Activated T-helper 1 cell treated with anti-CD3 and anti-CD28 coated beads, Interleukin-12 subunit alpha, Interleukin-12 subunit beta, Interleukin-2, Interleukin-4 antibody, amounts not matched to agents 30 ng/mL and 10 ng/mL and 1 ng/mL, durations not matched to agents 14 hours and 24 hours and 36 hours (primary cell): Measurements from ENCODE around the gene RNLS. TPM values are rescaled to one million over a fixed set of nuclear protein-coding genes. Genes with fewer than 3 reads are reported as not detected.
"Not testable (repeated sequence)": the region's sequence is repeated elsewhere in the genome, so short reads cannot be mapped to it uniquely, and the experiment has no call there.

ENCODE experiments used
- DNase-seq: peaks from one replicate; pipeline ENCODE4 v3.0.0; 2021; ENCODE audit warnings: low spot score
- H3K27ac Mint-ChIP-seq: one replicate; pipeline ENCODE4 v1.8.0; 2021; ENCODE audit warnings: mild to moderate bottlenecking, mixed read lengths
- H3K27me3 Mint-ChIP-seq: one replicate; pipeline ENCODE4 v1.8.0; 2022; ENCODE audit warnings: mild to moderate bottlenecking, moderate library complexity, mixed read lengths; ENCODE audit not compliant: insufficient read depth
- H3K36me3 Mint-ChIP-seq: one replicate; pipeline ENCODE4 v1.8.0; 2021; ENCODE audit warnings: low read depth, mixed read lengths
- H3K4me1 Mint-ChIP-seq: one replicate; pipeline ENCODE4 v1.8.0; 2021; ENCODE audit warnings: low read depth, mixed read lengths
- H3K4me3 Mint-ChIP-seq: one replicate; pipeline ENCODE4 v1.8.0; 2021; ENCODE audit warnings: mild to moderate bottlenecking, moderate library complexity, mixed read lengths
- H3K9me3 Mint-ChIP-seq: one replicate; pipeline ENCODE4 v1.8.0; 2021; ENCODE audit warnings: mixed read lengths
- intact Hi-C: fragments of 100-400 bp; cut with micrococcal nuclease; formaldehyde crosslinking; loops from one replicate; pipeline ENCODE4 v1.15.1; 2024
- total RNA-seq: library from RNA; stranded (reverse); gene quantifications from 2 replicates; pipeline ENCODE4 v1.2.3, GENCODE V29; 2022

RNLS gene
- total RNA-seq, 1 donor from 2014 or later = 2.0 TPM

- Mint-ChIP-seq H3K4me3 (no peak overlapping the region), H3K4me1 (no peaks in the 10 kb centered on the region), H3K36me3 (peaks cover 5% of the 10 kb centered on the region), H3K27me3 (no peaks in the 10 kb centered on the region), H3K27ac (no peak overlapping the region), H3K9me3 (peaks cover 6% of the 10 kb centered on the region)
- intact Hi-C loops = no loop called here
- DNase-seq = no peak
Observed at GRCh38 chr10:88374392-88375175, 208.5 kb downstream of the RNLS start.

- Mint-ChIP-seq H3K4me1 (no peaks in the 10 kb centered on the region), H3K4me3 (no peak overlapping the region), H3K36me3 (peaks cover 4% of the 10 kb centered on the region), H3K27me3 (no peaks in the 10 kb centered on the region), H3K9me3 (no peaks in the 10 kb centered on the region), H3K27ac (no peak overlapping the region)
- DNase-seq = no peak
- intact Hi-C loops = no loop called here
Observed at GRCh38 chr10:88372881-88373592, 210.1 kb downstream of the RNLS start.

GRCh38 chr10:88372051-88372715, 210.9 kb downstream of the RNLS start:
- no peak overlapping the region for H3K27ac Mint-ChIP-seq

GRCh38 chr10:88370713-88371112, 212.4 kb downstream of the RNLS start:
- Mint-ChIP-seq H3K27me3 (no peaks in the 10 kb centered on the region), H3K27ac (no peak overlapping the region), H3K4me1 (no peaks in the 10 kb centered on the region), H3K9me3 (peaks cover 4% of the 10 kb centered on the region), H3K36me3 (peaks cover 4% of the 10 kb centered on the region), H3K4me3 (no peak overlapping the region)
- DNase-seq = no peak
- intact Hi-C loops = no loop called here

More at GRCh38 chr10:88372051-88372715, 210.9 kb downstream of the RNLS start:
- intact Hi-C loops = no loop called here
- Mint-ChIP-seq H3K36me3 (peaks cover 4% of the 10 kb centered on the region), H3K27me3 (no peaks in the 10 kb centered on the region), H3K4me1 (no peaks in the 10 kb centered on the region), H3K9me3 (peaks cover 4% of the 10 kb centered on the region), H3K4me3 (no peak overlapping the region)
- no peak for DNase-seq

- no peak for DNase-seq
- H3K4me1 Mint-ChIP-seq = no peaks in the 10 kb centered on the region
- intact Hi-C loops = no loop called here
- peaks cover 4% of the 10 kb centered on the region for H3K9me3 Mint-ChIP-seq
- peaks cover 2% of the 10 kb centered on the region for H3K27me3 Mint-ChIP-seq
- no peaks in the 10 kb centered on the region for H3K36me3 Mint-ChIP-seq
- H3K4me3 Mint-ChIP-seq = no peak overlapping the region
- no peak overlapping the region for H3K27ac Mint-ChIP-seq
Observed at GRCh38 chr10:88366772-88367171, 216.3 kb downstream of the RNLS start.

- no peak for DNase-seq
- Mint-ChIP-seq H3K9me3 (peaks cover 6% of the 10 kb centered on the region), H3K4me3 (no peak overlapping the region), H3K36me3 (peaks cover 5% of the 10 kb centered on the region), H3K27ac (no peak overlapping the region), H3K27me3 (peaks cover 2% of the 10 kb centered on the region), H3K4me1 (no peaks in the 10 kb centered on the region)
- intact Hi-C loops = no loop called here
Observed at GRCh38 chr10:88361995-88362807, 220.9 kb downstream of the RNLS start.

- intact Hi-C loops = no loop called here
- no peak overlapping the region for H3K27ac Mint-ChIP-seq
- DNase-seq = no peak
- H3K4me1 Mint-ChIP-seq = no peaks in the 10 kb centered on the region
- peaks cover 5% of the 10 kb centered on the region for H3K36me3 Mint-ChIP-seq
- H3K27me3 Mint-ChIP-seq = peaks cover 2% of the 10 kb centered on the region
- peaks cover 6% of the 10 kb centered on the region for H3K9me3 Mint-ChIP-seq
- H3K4me3 Mint-ChIP-seq = no peak overlapping the region
Observed at GRCh38 chr10:88361494-88361893, 221.6 kb downstream of the RNLS start.

GRCh38 chr10:88355750-88356149, 227.4 kb downstream of the RNLS start:
- not testable (repeated sequence) for H3K4me1 Mint-ChIP-seq

GRCh38 chr10:88347597-88348304, 235.4 kb downstream of the RNLS start:
- Mint-ChIP-seq H3K27ac (no peak overlapping the region), H3K36me3 (no peaks in the 10 kb centered on the region), H3K27me3 (peaks cover 5% of the 10 kb centered on the region), H3K9me3 (peaks cover 2% of the 10 kb centered on the region), H3K4me1 (no peaks in the 10 kb centered on the region), H3K4me3 (no peak overlapping the region)
- no peak for DNase-seq
- intact Hi-C loops = no loop called here

More at GRCh38 chr10:88355750-88356149, 227.4 kb downstream of the RNLS start:
- H3K27ac Mint-ChIP-seq, H3K27me3 Mint-ChIP-seq, H3K36me3 Mint-ChIP-seq, DNase-seq, intact Hi-C loops, H3K4me3 Mint-ChIP-seq: not testable (repeated sequence)
- H3K9me3 Mint-ChIP-seq = peaks cover 30% of the 10 kb centered on the region

- H3K36me3 Mint-ChIP-seq = peaks cover 2% of the 10 kb centered on the region
- H3K4me1 Mint-ChIP-seq = no peaks in the 10 kb centered on the region
- intact Hi-C loops = no loop called here
- H3K27ac Mint-ChIP-seq = no peak overlapping the region
- DNase-seq = no peak
- H3K4me3 Mint-ChIP-seq = no peak overlapping the region
- H3K9me3 Mint-ChIP-seq = no peaks in the 10 kb centered on the region
- H3K27me3 Mint-ChIP-seq = peaks cover 5% of the 10 kb centered on the region
Observed at GRCh38 chr10:88347022-88347421, 236.1 kb downstream of the RNLS start.

GRCh38 chr10:88346144-88346977, 236.8 kb downstream of the RNLS start:
- H3K9me3 Mint-ChIP-seq = no peaks in the 10 kb centered on the region
- H3K36me3 Mint-ChIP-seq = peaks cover 2% of the 10 kb centered on the region
- no peak overlapping the region for H3K27ac Mint-ChIP-seq
- H3K27me3 Mint-ChIP-seq = peaks cover 5% of the 10 kb centered on the region
- no peaks in the 10 kb centered on the region for H3K4me1 Mint-ChIP-seq
- no peak overlapping the region for H3K4me3 Mint-ChIP-seq
- intact Hi-C loops = no loop called here
- DNase-seq = no peak
